DND-41 (cell line): ENCODE measurements around the gene GMPS.

Experiments used
- EZH2 ChIP-seq: IDR thresholded peaks from 3 replicates; pipeline ENCODE4 v1.6.1; 2012; ENCODE audit warnings: borderline replicate concordance, low read depth, mild to moderate bottlenecking, moderate library complexity, low read length, inconsistent platforms; ENCODE audit not compliant: severe bottlenecking
- TF ChIP-seq, protein P1 (sequence below): IDR thresholded peaks from 2 replicates; pipeline ENCODE4 v1.5.1; 2012; ENCODE audit warnings: borderline replicate concordance, low read length, moderate library complexity, mild to moderate bottlenecking; ENCODE audit not compliant: poor library complexity, severe bottlenecking; ENCODE audit errors: extremely low read depth

DNA sequence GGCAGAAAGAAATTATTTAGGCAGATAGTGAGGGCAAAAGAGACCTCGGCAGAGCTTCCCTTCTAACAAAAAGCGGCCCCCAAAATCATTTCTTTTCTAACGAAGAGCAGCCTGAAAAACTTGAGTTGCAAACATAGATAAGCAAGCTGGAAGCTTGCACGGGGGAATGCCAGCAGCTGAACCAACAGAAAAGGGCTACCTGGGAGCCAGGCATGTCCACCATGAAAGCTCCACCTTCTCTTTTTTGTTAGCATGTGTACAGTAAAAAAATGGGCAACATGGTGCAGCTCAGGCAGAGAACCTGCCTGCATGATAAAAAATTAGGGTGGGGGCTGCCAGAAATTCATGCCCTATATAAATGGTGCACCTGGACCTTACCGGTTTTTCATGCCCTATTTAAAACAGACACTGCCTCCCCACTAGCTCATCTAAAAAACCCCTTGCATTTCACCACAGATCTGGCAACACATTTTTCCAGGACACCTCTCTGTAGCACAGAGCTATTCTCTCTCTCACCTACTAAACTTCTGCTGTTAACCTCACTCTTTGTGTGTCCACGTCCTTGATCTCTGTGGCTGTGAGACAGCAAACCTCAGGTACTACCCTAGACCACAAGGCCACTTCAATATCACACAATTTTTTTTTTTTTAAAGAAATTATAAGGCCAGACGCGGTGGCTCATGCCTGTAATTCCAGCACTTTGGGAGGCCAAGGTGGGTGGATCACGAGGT lies 34.9 kb upstream of the GMPS start:
- TF ChIP-seq EZH2, result no peak
- TF ChIP-seq, protein P1, sequence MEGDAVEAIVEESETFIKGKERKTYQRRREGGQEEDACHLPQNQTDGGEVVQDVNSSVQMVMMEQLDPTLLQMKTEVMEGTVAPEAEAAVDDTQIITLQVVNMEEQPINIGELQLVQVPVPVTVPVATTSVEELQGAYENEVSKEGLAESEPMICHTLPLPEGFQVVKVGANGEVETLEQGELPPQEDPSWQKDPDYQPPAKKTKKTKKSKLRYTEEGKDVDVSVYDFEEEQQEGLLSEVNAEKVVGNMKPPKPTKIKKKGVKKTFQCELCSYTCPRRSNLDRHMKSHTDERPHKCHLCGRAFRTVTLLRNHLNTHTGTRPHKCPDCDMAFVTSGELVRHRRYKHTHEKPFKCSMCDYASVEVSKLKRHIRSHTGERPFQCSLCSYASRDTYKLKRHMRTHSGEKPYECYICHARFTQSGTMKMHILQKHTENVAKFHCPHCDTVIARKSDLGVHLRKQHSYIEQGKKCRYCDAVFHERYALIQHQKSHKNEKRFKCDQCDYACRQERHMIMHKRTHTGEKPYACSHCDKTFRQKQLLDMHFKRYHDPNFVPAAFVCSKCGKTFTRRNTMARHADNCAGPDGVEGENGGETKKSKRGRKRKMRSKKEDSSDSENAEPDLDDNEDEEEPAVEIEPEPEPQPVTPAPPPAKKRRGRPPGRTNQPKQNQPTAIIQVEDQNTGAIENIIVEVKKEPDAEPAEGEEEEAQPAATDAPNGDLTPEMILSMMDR, result no peak
